GM12878 (cell line): Measurements from ENCODE around the gene CD300H. TPM values are rescaled to one million over a fixed set of nuclear protein-coding genes. Genes with fewer than 3 reads are reported as not detected.

Experiments
- ATAC-seq: fragments of 200-7000 bp; cut with Tn5 transposase; 3 replicates; pipeline ENCODE4 v1.9.1; 2020; ENCODE audit warnings: mild to moderate bottlenecking, moderate library complexity
- BruUV-seq: library from RNA; stranded (reverse); fragments of 400-500 nt; replicated peaks from 2 replicates; lab custom pipeline; 2021; lab: Mats Ljungman, UMichigan
- CTCF ChIA-PET: fragments of 300-600 bp; sonication (Branson Sonifier 250); formaldehyde crosslinking; extraction: SDS; loops from one replicate; lab custom pipeline; 2021; ENCODE audit warnings: inconsistent platforms; lab: Yijun Ruan, JAX
- POLR2A ChIA-PET: fragments of 350-600 bp; formaldehyde crosslinking; extraction: SDS; loops from one replicate; lab custom pipeline; 2021; ENCODE audit warnings: inconsistent platforms; lab: Charles Lee
- RAD21 ChIA-PET: fragments of 300-600 bp; sonication (Branson Sonifier 250); formaldehyde crosslinking; loops from one replicate; lab custom pipeline; 2023; ENCODE audit warnings: antibody characterized with exemption; ENCODE audit not compliant: unreplicated experiment; lab: Charles Lee
- SMC1A ChIA-PET: fragments of 300-600 bp; sonication (Branson Sonifier 250); formaldehyde crosslinking; loops from one replicate; lab custom pipeline; 2023; ENCODE audit not compliant: unreplicated experiment, uncharacterized antibody; lab: Charles Lee
- DNase-seq: peaks from one replicate; pipeline ENCODE4 v3.0.0-alpha.2; 2011; ENCODE audit warnings: low read depth, low spot score
- FAIRE-seq: peaks from 3 replicates; lab custom pipeline; 2011; peaks lifted over from hg19 to GRCh38; lab: Jason Lieb, UNC
- H2AFZ ChIP-seq: 2 replicates; pipeline ENCODE4 v1.6.0; 2011; ENCODE audit warnings: low read depth, low read length, control low read depth; ENCODE audit not compliant: control insufficient read depth
- H3K27ac ChIP-seq: 2 replicates; pipeline ENCODE4 v1.5.1; 2011; ENCODE audit warnings: control low read depth; ENCODE audit not compliant: control insufficient read depth, insufficient read depth
- H3K27me3 ChIP-seq, 2 experiments: replicated peaks in 1 of 2; 2 replicates each; pipeline versions ENCODE4 v1.6.0 to v1.6.1; 2011; ENCODE audit warnings: low read length in 1 of 2; ENCODE audit not compliant: control insufficient read depth in 2 of 2, insufficient read depth in 2 of 2
- H3K36me3 ChIP-seq, 2 experiments: 2 replicates each; pipeline ENCODE4 v1.5.1; 2011; ENCODE audit warnings: low read length in 1 of 2; ENCODE audit not compliant: control insufficient read depth in 2 of 2, insufficient read depth in 2 of 2
- H3K4me1 ChIP-seq: 2 replicates; pipeline ENCODE4 v1.6.1; 2011; ENCODE audit warnings: mild to moderate bottlenecking, low read length, moderate library complexity, mixed read lengths; ENCODE audit not compliant: control insufficient read depth, insufficient read depth
- H3K4me2 ChIP-seq: 2 replicates; pipeline ENCODE4 v1.6.0; 2011; ENCODE audit warnings: control low read depth; ENCODE audit not compliant: control insufficient read depth, insufficient read depth
- H3K4me3 ChIP-seq: fragments of 200-600 bp; sonication (generic); 2 replicates; pipeline ENCODE4 v1.5.1; 2016
- H3K79me2 ChIP-seq: 2 replicates; pipeline ENCODE4 v1.6.0; 2011; ENCODE audit warnings: low read length; ENCODE audit not compliant: control insufficient read depth, insufficient read depth
- H3K9ac ChIP-seq: 2 replicates; pipeline ENCODE4 v1.8.0; 2011; ENCODE audit warnings: low read length, control low read depth, mixed read lengths; ENCODE audit not compliant: control insufficient read depth, insufficient read depth
- H3K9me3 ChIP-seq: replicated peaks from 3 replicates; pipeline ENCODE4 v1.5.1; 2011; ENCODE audit warnings: mild to moderate bottlenecking, low read length; ENCODE audit not compliant: control insufficient read depth, insufficient read depth
- H4K20me1 ChIP-seq: 2 replicates; pipeline ENCODE4 v1.6.0; 2011; ENCODE audit not compliant: control insufficient read depth, insufficient read depth
- E2F8 ChIP-seq: fragments of 450-650 bp; IDR thresholded peaks from 2 replicates; pipeline ENCODE4 v1.6.1; 2018; ENCODE audit warnings: mild to moderate bottlenecking, low read depth, moderate library complexity; ENCODE audit not compliant: partially characterized antibody
- IRF4 ChIP-seq: IDR thresholded peaks from 2 replicates; pipeline ENCODE4 v1.6.1; 2011; ENCODE audit warnings: low read depth, low read length
- KLF5 ChIP-seq: fragments of 450-650 bp; IDR thresholded peaks from 2 replicates; pipeline ENCODE4 v1.6.1; 2014; ENCODE audit warnings: mild to moderate bottlenecking; ENCODE audit not compliant: partially characterized antibody
- LARP7 ChIP-seq: fragments of 450-650 bp; IDR thresholded peaks from 2 replicates; pipeline ENCODE4 v1.6.1; 2017; ENCODE audit warnings: mild to moderate bottlenecking
- MEF2A ChIP-seq: IDR thresholded peaks from 2 replicates; pipeline ENCODE4 v1.6.1; 2011; ENCODE audit warnings: low read depth, mild to moderate bottlenecking, low read length, moderate library complexity; ENCODE audit not compliant: insufficient read depth
- NR2C2 ChIP-seq: IDR thresholded peaks from 2 replicates; pipeline ENCODE4 v1.6.1; 2011; ENCODE audit warnings: borderline replicate concordance, low read depth; ENCODE audit not compliant: control insufficient read depth, insufficient read length
- POU2F2 ChIP-seq: IDR thresholded peaks from 3 replicates; pipeline ENCODE4 v1.6.1; 2011; ENCODE audit warnings: low read depth, mild to moderate bottlenecking, low read length, borderline replicate concordance
- TAF1 ChIP-seq: IDR thresholded peaks from 2 replicates; pipeline ENCODE4 v1.6.1; 2011; ENCODE audit warnings: mild to moderate bottlenecking, low read depth, low read length, borderline replicate concordance
- USF1 ChIP-seq: IDR thresholded peaks from 2 replicates; pipeline ENCODE4 v1.6.1; 2011; ENCODE audit warnings: borderline replicate concordance, low read depth, mild to moderate bottlenecking, moderate library complexity, mixed read lengths, low read length; ENCODE audit not compliant: insufficient read depth; ENCODE audit errors: extremely low read length
- ZBTB4 ChIP-seq: fragments of 450-650 bp; formaldehyde crosslinking; IDR thresholded peaks from 2 replicates; pipeline ENCODE4 v1.4.0; 2022; ENCODE audit warnings: mild to moderate bottlenecking, moderate library complexity
- ZNF24 ChIP-seq: fragments of 450-650 bp; IDR thresholded peaks from 2 replicates; pipeline ENCODE4 v1.6.1; 2017; ENCODE audit warnings: antibody characterized with exemption, mild to moderate bottlenecking
- WGBS: methylation state at CpG from one replicate; pipeline ENCODE4 v1.1.6; 2016; ENCODE audit warnings: low lambda C conversion rate; ENCODE audit not compliant: insufficient replicate concordance, insufficient coverage; ENCODE audit errors: missing lambda C conversion rate; 5-methylcytosine and 5-hydroxymethylcytosine counted together
- in situ Hi-C: fragments of 300-500 bp; cut with MboI; formaldehyde crosslinking; loops from 9 replicates; pipeline ENCODE4 v1.14.3; 2018; ENCODE audit warnings: mixed read lengths
- intact Hi-C: fragments of 100-400 bp; cut with micrococcal nuclease; formaldehyde crosslinking; loops from one replicate; pipeline ENCODE4 v1.14.2; 2022; ENCODE audit not compliant: unreplicated experiment
- polyA plus RNA-seq, 11 experiments: library from polyadenylated mRNA; depleted of rRNA in 4 of 11; unstranded in 6 of 11; stranded (reverse) in 5 of 11; fragments of >200 nt; fragmentation: Nextera tagmentation in 4 of 11; fragmentation: Illumina TruSeq in 1 of 11; extraction: Ambion mirVana in 4 of 11; extraction: Trizol in 1 of 11; gene quantifications; 1 replicate in 1 of 11; 2 replicates in 10 of 11; pipeline versions ENCODE4 v1.2.1 to v1.2.3, GENCODE V29; 2011 to 2016; ENCODE audit warnings: inconsistent platforms in 2 of 11, missing spikeins in 2 of 11, low read depth in 1 of 11
- total RNA-seq, 4 experiments: library from RNA; depleted of rRNA in 3 of 4; stranded (reverse); fragments of >200 nt in 3 of 4; fragmentation: Illumina TruSeq in 1 of 4; extraction: Trizol in 1 of 4; gene quantifications; 2 replicates each; pipeline versions ENCODE4 v1.2.1 to v1.2.3, GENCODE V29; 2013 to 2021

Gene CD300H
- total and polyA plus RNA-seq, 10 of the 15 experiments (the other 5 are each of a cell fraction or from before 2014, with no cell fraction given), result not detected

DNA sequence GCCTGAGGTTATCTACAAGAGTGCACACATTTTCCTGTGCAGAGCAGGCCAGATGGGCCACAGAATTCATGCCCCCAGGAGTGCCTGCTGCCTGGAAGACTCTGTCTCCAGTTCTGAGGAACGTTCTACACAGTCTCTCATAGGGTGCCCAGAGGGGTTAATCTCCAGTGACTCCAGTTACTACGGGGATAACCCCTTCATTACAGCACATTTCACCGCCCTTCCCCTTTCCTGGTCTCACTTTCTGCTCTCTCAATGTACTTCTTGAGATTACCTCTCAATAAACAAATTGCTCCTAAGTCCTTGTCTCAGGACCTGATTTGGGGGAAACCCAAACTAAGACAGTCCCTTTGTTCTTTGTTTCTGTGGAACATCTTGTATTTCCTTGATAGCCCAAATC, 5.7 kb downstream of the CD300H start (continued):
- TF ChIP-seq E2F8, result no peak
- no peak for TF ChIP-seq ZBTB4 (CRISPR knock-in tag)

GRCh38 chr17:74558882-74559519, 8.3 kb downstream of the CD300H start:
- H3K27ac ChIP-seq, result no peak overlapping the region
- CTCF ChIA-PET, result no interaction called here
- H3K4me1 ChIP-seq, result no peaks in the 10 kb centered on the region
- RAD21 ChIA-PET, result no interaction called here
- ATAC-seq (no peak), DNase-seq (no peak), FAIRE-seq (no peak)
- no peak overlapping the region for H3K9ac ChIP-seq
- WGBS, result 3% methylated on average over 6 of the region's 6 CpGs
- in situ Hi-C loops, result no loop called here
- no peak overlapping the region for H2AFZ ChIP-seq
- H4K20me1 ChIP-seq, result no peaks in the 10 kb centered on the region
- no peak overlapping the region for H3K4me2 ChIP-seq
- SMC1A ChIA-PET, result no interaction called here
- no TSS peak for BruUV-seq
- H3K36me3 ChIP-seq, result no peaks in the 10 kb centered on the region
- H3K27me3 ChIP-seq, result peaks cover 2 to 3% of the 10 kb centered on the region in 2 experiments; a peak in 3 of 4 replicates
- intact Hi-C loops, result no loop called here
- POLR2A ChIA-PET, result no interaction called here
- H3K79me2 ChIP-seq, result no peaks in the 10 kb centered on the region
- no peaks in the 10 kb centered on the region; the same call in 2 of the 3 replicates for H3K9me3 ChIP-seq
- H3K4me3 ChIP-seq, result no peak overlapping the region
- TF ChIP-seq ZNF24 (no peak), MEF2A (no peak), LARP7 (no peak), USF1 (no peak), POU2F2 (no peak), NR2C2 (no peak), IRF4 (no peak), TAF1 (no peak), KLF5 (no peak)
